T47D (cell line): ENCODE data around the gene TEX2.
A peak's percentile ranks its signal among the peaks of the same experiment; 100 is the strongest.

ENCODE experiments used
- DNase-seq, 2 experiments: peaks; one replicate each; pipeline versions ENCODE4 v3.0.0 to v3.0.0-alpha.2; 2011 to 2012; ENCODE audit warnings: low read depth in 1 of 2, low spot score in 1 of 2
- JUND ChIP-seq: IDR thresholded peaks from 2 replicates; pipeline ENCODE4 v1.6.1; 2012; ENCODE audit warnings: low read depth
- in situ Hi-C: cut with HindIII; loops from 2 replicates; pipeline ENCODE4 v1.10.0; 2016; ENCODE audit warnings: low sequenced_read_pairs, low pct_unique_long_range_greater_than_20kb

Gene TEX2

GRCh38 chr17:64120159-64120810 lies 142.8 kb downstream of the TEX2 start:
- no peak for DNase-seq
- in situ Hi-C loops: no loop called here
- TF ChIP-seq JUND: no peak

- in situ Hi-C loops: no loop called here
- DNase-seq: no peak
- TF ChIP-seq JUND: no peak
Observed at GRCh38 chr17:64117981-64118979, 144.8 kb downstream of the TEX2 start.

- in situ Hi-C loops: no loop called here
- no peak for TF ChIP-seq JUND
- DNase-seq: no peak
Observed at GRCh38 chr17:64115822-64116534, 147.1 kb downstream of the TEX2 start.

- in situ Hi-C loops: no loop called here
- no peak for DNase-seq
- no peak for TF ChIP-seq JUND
Observed at GRCh38 chr17:64115043-64115698, 147.9 kb downstream of the TEX2 start.

- DNase-seq: no peak
- in situ Hi-C loops: no loop called here
- no peak for TF ChIP-seq JUND
Observed at GRCh38 chr17:64113006-64113405, 150.1 kb downstream of the TEX2 start.

GRCh38 chr17:64111831-64112230 lies 151.2 kb downstream of the TEX2 start:
- no peak for TF ChIP-seq JUND
- no peak for DNase-seq
- in situ Hi-C loops: no loop called here

GRCh38 chr17:64110379-64111152 lies 152.5 kb downstream of the TEX2 start:
- no peak for TF ChIP-seq JUND
- in situ Hi-C loops: no loop called here
- no peak for DNase-seq

GRCh38 chr17:64109400-64109799 lies 153.7 kb downstream of the TEX2 start:
- in situ Hi-C loops: no loop called here
- no peak for DNase-seq
- TF ChIP-seq JUND: no peak

- TF ChIP-seq JUND: no peak
- in situ Hi-C loops: no loop called here
- peak in 1 of 2 experiments; percentile 79 for DNase-seq
Observed at GRCh38 chr17:64107500-64108236, 155.4 kb downstream of the TEX2 start.

- in situ Hi-C loops: no loop called here
- DNase-seq: no peak
- TF ChIP-seq JUND: no peak
Observed at GRCh38 chr17:64106918-64107317, 156.1 kb downstream of the TEX2 start.
